H54 (cell line): Measurements from ENCODE around the gene ESR2.
"Not testable (repeated sequence)": the region's sequence is repeated elsewhere in the genome, so short reads cannot be mapped to it uniquely, and the experiment has no call there.

Experiments used
- DNase-seq: peaks from one replicate; pipeline ENCODE4 v3.0.0; 2011; ENCODE audit warnings: low spot score, mixed read lengths; ENCODE audit not compliant: insufficient read length
- FAIRE-seq: peaks from 3 replicates; lab custom pipeline; 2011; peaks lifted over from hg19 to GRCh38; lab: Jason Lieb, UNC
- POLR2A ChIP-seq: IDR thresholded peaks from 2 replicates; pipeline ENCODE4 v1.6.1; 2011; ENCODE audit warnings: low read depth, mild to moderate bottlenecking, low read length

ESR2 gene

DNA sequence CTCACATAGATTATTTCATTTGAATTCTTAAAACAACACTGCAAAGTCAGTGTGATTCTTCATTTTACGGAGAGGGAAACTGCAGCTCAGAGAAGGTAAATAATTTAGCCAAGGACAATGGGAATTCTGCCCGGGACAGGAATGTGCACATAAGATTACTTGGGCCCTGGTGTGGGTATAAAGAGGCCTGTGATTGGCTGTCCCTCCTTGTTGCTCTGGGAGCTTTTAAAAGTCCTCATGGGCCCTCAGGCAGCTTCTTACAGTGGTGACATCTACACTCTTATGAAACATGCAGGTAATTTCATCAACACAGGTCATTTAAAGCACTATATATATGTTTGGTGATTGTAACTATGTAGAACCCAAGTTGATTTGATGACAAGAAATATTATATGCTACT lies 100.3 kb downstream of the ESR2 start:
- no peak for DNase-seq
- FAIRE-seq, result no peak
- TF ChIP-seq POLR2A, result no peak

DNA sequence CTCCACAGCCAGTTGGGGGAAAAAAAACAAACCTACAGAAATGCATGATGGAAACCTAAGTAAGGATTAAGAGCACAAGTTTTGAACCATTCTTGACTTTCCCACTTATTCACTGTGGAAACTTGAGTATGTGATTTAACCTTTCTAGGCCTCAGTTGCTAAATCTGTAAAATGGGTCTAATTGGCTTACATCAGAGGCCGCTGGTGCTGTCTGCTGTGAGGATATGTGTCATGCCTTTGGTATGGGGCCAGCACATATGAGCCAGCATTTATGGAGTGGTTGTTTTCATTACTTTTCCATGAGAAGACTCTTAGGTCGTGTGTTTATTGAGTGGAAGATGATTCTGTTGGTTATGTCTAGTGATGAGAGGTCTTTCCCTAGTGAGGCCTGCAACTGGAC lies 102.4 kb downstream of the ESR2 start:
- FAIRE-seq, result peak; percentile 93
- no peak for TF ChIP-seq POLR2A

DNA sequence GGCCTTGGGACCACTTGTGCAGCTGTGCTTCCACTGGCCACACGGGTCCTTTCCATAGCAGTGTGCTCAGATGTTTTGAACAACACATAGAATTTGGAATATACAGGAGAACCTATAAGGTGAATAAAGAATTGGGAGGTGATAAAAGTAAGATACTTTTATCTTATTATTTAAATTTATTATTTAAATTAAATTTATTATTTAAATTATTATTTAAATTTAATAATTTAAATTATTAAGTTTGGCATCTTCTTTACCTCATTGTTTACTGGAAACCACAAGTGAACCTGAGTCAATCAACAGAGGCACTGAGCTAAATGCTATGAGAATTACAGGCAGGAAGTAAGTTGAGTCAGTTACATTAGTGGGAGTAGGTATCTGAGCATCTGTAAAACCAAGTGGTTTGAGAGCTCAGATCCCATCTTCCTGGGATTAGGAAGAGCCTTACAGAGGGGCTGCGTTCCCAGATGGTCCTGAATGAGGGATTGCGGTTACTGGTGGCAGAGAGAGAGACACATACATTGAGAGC lies 103.1 kb downstream of the ESR2 start:
- FAIRE-seq (no peak), DNase-seq (no peak)
- TF ChIP-seq POLR2A, result no peak

More for the DNA sequence above, 102.4 kb downstream of the ESR2 start:
- peak; percentile 56 for DNase-seq

DNA sequence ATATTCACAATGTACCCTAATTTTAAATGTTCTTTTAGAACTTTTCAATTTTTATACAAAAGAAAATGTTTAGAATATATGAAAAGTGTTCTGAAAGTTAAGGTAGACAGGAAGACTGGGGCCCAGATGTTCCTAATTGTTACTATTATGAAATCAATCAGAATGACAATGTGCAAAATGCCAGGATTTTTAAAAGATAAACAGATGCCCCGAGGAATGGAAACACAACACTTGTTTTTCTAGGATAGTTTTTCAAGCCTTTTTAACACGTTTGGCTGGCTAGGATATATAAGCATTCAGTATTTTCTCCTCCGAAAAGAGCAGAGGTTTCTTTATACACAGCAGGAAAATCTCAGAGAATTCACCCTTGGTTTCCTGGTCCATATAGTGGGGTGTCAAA lies 106.8 kb downstream of the ESR2 start:
- TF ChIP-seq POLR2A, result no peak
- DNase-seq (no peak), FAIRE-seq (no peak)

DNA sequence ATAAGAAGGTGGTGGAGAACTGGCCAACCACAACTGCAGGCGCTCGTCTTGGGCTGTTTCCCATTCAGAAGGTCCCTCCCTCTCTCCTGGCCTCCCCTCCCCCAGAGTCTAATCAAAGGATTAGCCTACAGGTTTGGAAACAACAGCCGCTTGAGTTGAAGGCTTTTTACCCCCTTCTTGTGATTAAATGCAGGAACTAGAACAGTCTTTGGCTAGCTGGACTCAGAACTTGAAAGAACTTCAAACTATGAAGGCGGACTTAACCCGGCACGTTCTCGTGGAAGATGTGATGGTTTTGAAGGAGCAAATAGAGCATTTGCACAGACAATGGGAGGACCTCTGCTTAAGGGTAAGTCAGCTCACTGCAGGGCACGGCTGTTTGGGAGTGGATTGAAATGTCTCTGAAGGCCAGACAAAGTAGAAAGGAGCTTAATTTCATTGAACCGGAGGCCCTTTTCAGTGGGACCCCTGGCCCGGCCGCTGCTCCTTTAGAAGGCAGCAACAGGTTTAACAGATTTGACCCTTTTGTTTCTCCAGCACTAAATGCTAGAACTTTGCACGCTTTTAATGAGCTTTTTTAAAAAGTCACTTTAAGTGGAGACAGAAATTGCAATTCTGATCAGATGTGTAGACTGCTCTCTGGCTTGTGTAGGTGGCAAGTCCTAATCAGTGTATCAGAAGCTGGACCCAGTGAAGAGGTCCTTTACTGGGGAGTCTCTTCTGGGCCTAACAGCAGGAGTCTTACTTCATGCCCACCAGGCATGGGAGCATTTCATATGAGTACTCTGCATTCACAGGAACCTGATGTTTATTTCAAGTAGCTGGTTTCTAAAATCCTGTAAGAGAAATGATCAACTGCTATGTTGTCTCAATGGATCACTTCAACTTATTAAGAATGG lies 107.7 kb downstream of the ESR2 start:
- TF ChIP-seq POLR2A, result no peak
- no peak for FAIRE-seq
- DNase-seq, result no peak

DNA sequence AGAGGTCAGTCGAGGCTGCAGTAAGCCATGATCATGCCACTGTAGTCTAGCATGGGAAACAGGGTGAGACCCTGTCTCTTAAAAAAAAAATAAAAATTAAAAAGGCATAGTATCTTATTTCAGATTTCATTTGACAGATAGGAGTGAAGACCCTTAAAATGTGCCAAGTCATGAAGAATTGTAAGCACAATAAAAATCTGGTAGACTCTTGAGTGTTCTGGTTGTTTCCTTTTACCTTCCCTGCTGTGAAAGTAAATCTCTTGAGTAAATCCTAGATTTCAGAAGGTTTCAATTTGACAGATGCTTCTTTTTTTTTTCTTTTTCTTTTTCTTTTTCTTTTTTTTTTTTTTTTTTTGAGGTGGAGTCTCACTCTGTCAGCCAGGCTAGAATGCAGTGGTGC lies 109.0 kb downstream of the ESR2 start:
- DNase-seq, result no peak
- no peak for FAIRE-seq
- no peak for TF ChIP-seq POLR2A

DNA sequence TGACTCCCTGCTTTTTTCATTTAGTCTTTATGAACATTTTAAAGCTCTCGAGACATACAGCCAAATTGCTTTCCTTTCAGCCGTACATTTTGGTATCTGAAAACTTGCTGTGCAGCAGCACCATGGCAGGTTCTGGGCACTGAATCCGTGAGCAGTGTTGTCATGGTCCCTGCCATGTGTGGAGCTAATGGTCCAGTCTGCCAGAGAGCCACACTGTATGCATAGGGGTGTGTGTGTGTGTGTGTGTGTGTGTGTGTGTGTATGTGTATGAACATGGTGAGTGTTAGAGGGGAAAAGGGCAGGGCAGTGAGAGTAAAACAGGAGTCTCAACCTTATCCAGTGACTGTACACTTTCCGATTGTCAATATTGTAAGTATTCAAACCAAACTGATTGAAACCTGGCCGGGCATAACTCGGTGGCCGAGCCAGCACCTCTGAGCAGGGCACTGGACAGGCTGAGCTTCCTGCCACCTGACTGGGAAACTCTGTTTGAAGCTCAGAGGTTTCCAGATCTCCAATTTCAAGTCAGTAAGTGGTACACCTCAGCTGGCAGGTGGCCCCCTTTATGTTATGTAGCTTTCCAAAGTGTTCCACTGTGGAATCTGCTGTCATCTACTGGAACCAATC lies 110.0 kb downstream of the ESR2 start:
- no peak for TF ChIP-seq POLR2A
- FAIRE-seq, result no peak
- no peak for DNase-seq

DNA sequence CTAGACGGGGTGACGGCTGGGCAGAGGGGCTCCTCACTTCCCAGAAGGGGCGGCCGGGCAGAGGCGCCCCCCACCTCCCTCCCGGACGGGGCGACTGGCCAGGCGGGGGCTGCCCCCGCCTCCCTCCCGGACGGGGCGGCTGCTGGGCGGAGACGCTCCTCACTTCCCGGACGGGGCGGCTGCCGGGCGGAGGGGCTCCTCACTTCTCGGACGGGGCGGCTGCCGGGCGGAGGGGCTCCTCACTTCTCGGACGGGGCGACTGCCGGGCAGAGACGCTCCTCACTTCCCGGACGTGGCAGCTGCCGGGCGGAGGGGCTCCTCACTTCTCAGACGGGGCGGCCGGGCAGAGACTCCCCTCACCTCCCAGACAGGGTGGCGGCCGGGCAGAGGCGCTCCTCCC lies 111.3 kb downstream of the ESR2 start:
- not testable (repeated sequence) for DNase-seq, FAIRE-seq

DNA sequence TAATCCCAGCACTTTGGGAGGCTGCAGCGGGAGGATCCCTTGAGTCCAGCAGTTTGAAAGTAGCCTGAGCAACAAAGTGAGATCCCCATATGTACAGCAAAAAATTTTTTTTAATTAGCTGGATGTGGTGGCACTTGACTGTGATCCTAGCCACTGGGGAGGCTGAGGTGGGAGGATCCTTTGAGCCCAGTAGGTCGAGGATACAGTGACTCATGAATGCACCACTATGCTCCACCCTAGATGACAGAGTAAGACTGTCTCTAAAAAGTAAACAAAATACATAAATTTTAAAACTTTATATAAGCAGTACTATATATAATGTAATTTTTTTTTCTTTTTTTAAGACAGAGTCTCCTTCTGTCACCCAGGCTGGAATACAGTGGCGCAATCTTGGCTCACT lies 115.4 kb downstream of the ESR2 start:
- FAIRE-seq, result no peak

DNA sequence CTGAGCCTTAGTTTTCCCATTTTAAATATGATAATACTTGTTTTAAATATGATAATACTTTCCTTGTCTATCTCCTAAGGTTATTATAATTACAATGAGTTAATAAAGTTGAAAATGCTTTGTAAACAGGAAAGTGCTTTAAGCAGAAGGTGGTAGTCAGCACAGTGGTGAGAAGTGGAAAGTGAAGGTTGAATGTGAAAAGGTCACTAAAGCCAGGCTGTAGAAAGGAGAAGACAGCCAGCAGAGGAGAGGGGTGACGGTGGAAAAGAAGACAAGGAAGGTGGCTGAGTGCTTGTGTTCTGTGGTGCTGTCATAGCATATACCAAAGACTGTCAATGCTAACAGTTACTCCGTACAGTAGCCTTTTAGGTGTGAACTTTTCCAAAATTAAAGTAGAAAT lies 117.8 kb downstream of the ESR2 start:
- DNase-seq (no peak), FAIRE-seq (no peak)
- no peak for TF ChIP-seq POLR2A

More for the DNA sequence above, 115.4 kb downstream of the ESR2 start:
- no peak for TF ChIP-seq POLR2A
- DNase-seq, result no peak

DNA sequence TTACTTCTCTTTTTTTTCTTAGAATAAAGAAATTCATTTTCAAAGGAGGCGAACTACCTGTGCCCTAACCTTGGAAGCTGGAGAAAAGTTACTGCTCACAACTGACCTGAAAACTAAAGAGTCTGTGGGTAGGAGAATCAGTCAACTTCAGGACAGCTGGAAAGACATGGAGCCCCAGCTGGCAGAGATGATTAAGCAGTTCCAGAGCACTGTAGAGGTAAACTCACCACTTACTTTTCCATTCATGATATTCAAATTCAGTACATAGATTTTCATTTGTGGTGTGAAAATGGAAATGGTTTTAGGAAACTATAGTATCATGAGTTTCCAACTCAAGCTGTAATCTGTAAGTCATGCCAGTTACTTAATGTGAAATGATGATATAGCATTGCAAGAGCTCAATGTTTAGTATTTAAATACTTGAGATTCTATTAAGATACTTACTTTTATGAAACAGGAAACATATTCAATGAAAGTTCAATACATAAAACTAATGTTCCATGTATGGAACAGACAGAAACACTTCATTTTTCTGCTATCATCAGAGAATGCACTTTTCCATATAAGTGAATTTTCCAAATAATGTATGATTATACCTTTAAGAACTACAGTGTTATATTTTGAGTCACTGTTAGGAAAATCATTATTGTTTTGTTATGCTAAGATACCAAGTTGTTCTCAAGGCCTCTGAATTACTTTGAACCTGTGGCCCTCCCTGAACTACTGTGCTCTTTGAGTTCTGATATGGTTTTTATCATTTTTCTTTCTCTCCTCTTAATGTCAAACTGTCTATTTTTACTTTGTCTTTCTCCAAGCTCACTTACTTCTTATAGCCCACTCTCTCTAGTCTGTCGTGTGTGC lies 119.0 kb downstream of the ESR2 start:
- no peak for FAIRE-seq
- no peak for TF ChIP-seq POLR2A
- no peak for DNase-seq

DNA sequence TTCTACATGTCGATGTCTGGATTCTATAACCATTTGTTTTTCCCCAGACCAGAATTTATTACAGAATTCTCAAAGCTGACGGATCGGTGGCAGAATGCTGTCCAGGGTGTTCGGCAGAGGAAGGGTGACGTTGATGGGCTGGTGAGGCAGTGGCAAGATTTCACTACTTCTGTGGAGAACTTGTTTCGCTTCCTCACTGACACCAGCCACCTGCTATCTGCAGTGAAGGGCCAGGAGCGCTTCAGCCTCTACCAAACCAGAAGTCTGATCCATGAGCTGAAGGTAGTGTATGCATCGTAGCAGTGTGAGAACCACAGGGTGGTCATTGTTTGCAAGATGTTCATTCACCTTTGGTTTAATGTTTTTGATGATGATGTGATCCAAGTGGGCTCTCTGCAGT lies 124.0 kb downstream of the ESR2 start:
- DNase-seq (no peak), FAIRE-seq (no peak)
- no peak for TF ChIP-seq POLR2A

DNA sequence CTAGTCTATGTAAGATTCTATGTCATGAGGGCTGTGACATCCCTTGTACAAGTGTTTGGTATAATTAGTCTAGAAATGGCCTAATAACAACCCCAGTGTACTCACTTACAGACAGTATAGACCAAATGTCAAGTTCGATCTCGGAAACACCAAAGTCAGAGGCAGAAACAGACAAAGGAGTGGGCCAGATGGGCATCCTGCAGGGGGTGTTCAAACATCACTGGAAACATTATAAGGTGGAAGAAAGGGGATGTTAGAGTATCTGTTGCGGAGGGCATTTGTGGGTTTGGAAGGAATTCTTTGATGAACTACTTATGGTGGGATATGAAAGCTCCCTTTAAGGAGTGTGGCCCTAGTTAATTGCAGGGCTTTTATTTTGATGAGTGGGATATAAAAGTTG lies 134.6 kb downstream of the ESR2 start:
- TF ChIP-seq POLR2A, result no peak
- FAIRE-seq (no peak), DNase-seq (no peak)

DNA sequence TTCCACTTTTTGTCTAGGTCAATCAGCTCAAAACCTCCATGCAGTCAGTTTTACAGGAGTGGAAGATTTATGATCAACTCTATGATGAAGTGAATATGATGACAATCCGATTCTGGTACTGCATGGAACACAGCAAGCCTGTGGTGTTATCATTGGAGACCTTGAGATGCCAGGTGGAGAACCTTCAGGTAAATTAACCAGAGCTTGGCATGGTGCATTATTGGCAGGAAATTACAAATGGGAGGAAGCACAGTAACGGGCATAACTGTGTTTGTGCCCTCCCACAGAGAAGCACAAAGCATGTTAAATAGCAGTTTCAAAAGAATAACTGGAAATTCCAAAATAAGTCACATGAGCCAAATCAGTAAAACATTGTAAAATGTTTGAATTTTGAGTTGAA lies 135.6 kb downstream of the ESR2 start:
- TF ChIP-seq POLR2A, result no peak
- DNase-seq (no peak), FAIRE-seq (no peak)

DNA sequence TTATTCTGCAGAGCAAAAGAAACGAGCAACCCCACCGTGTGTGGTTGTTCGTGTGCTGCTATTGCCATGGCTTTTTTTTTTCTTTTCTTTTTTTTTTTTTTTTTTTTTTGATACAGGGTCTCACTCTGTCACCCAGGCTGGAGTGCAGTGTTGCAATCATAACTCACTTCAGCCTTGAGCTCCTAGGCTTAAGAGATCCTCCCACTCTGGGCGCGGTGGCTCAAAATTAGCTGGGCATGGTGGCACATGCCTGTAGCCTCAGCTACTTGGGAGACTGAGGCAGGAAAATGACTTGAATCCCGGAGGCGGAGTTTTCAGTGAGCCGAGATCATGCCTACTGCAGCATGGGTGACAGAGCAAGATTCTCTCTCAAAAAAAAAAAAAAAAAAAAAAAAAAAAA lies 144.2 kb downstream of the ESR2 start:
- FAIRE-seq (no peak), DNase-seq (no peak)
- no peak for TF ChIP-seq POLR2A
